ENCODE measurements around the gene CALD1. TPM values are rescaled to one million over a fixed set of nuclear protein-coding genes. Genes with fewer than 3 reads are reported as not detected.

Gene CALD1
- total RNA-seq, 1 experiment from 2014 or later = 22.1 TPM

- ATAC-seq = no peak
- H3K79me2 ChIP-seq (ENCODE audit: low read length) = no peaks in the 10 kb centered on the region
- no peak for TF ChIP-seq CTCF (conservative IDR thresholded peaks at IDR 0.05; ENCODE audit: low read depth, low read length)
- no peak for TF ChIP-seq EZH2 (IDR thresholded peaks at IDR 0.05; ENCODE audit: low read length, unreplicated experiment)
- TF ChIP-seq EZH2phosphoT487 (IDR thresholded peaks at IDR 0.05; ENCODE audit: borderline replicate concordance, low read length) = no peak
- no peaks in the 10 kb centered on the region for H3K9me2 ChIP-seq (replicated peaks; ENCODE audit: low read length)
- H3K27me3 ChIP-seq (ENCODE audit: low read length) = no peaks in the 10 kb centered on the region
- no peak overlapping the region for H3K4me3 ChIP-seq (ENCODE audit: low read length)
- no peak overlapping the region for H3K4me2 ChIP-seq (ENCODE audit: low read length)
- H2AFZ ChIP-seq (ENCODE audit: low read length) = no peak overlapping the region
- H3K36me3 ChIP-seq (ENCODE audit: low read depth, low read length) = no peaks in the 10 kb centered on the region
- no peaks in the 10 kb centered on the region for H3K9me3 ChIP-seq (ENCODE audit: low read length)
- no peak overlapping the region for H3K9ac ChIP-seq (ENCODE audit: low read length)
- H3F3A ChIP-seq (ENCODE audit: low read length, unreplicated experiment) = no peaks in the 10 kb centered on the region
- H3K27ac ChIP-seq (ENCODE audit: low read length) = no peak overlapping the region
- no peak for DNase-seq
- ChIA-PET POLR2A (ENCODE audit: unreplicated experiment) (no interaction called here), CTCF (no interaction called here)
- BruUV-seq (replicated peaks) = no TSS peak
- intact Hi-C loops (cut with micrococcal nuclease) = no loop called here
- H3K4me1 ChIP-seq (ENCODE audit: insufficient read depth, low read length) = no peaks in the 10 kb centered on the region
- no peaks in the 10 kb centered on the region for H4K20me1 ChIP-seq (ENCODE audit: low read length)
These were observed 149.1 kb downstream of the CALD1 start for GRCh38 chr7:134928554-134928953.

DNA sequence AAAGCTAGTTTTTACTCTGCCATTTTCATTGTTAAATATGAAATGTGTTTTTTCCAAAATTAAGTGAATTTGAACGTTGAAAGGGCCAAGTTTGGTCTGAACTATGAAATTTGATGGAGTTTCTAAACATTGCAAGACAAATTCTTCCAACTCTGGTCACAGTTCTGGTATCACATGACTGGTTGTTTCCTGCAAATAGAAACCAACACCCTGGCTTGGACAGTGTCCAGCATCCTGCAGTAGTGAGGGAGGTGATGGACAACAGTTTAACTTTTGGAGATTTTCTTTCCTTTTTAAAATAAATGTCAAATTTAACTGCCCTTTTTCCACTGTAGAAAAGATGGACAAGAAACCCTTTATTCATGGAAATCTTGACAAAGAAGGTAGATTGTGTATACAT lies 152.1 kb downstream of the CALD1 start:
- ChIA-PET CTCF (no interaction called here), POLR2A (ENCODE audit: unreplicated experiment) (no interaction called here)
- Histone ChIP-seq H3K27ac (ENCODE audit: low read length) (no peak overlapping the region), H3K27me3 (ENCODE audit: low read length) (no peaks in the 10 kb centered on the region), H3K79me2 (ENCODE audit: low read length) (no peaks in the 10 kb centered on the region), H3K9me3 (ENCODE audit: low read length) (no peaks in the 10 kb centered on the region), H4K20me1 (ENCODE audit: low read length) (no peaks in the 10 kb centered on the region), H3K9me2 (replicated peaks; ENCODE audit: low read length) (no peaks in the 10 kb centered on the region), H3K4me2 (ENCODE audit: low read length) (no peak overlapping the region), H2AFZ (ENCODE audit: low read length) (no peak overlapping the region), H3K9ac (ENCODE audit: low read length) (no peak overlapping the region), H3F3A (ENCODE audit: low read length, unreplicated experiment) (no peaks in the 10 kb centered on the region), H3K36me3 (ENCODE audit: low read depth, low read length) (no peaks in the 10 kb centered on the region; the same call in 1 of the 2 replicates), H3K4me1 (ENCODE audit: insufficient read depth, low read length) (peaks cover 2% of the 10 kb centered on the region; the same call in 1 of the 2 replicates), H3K4me3 (ENCODE audit: low read length) (no peak overlapping the region)
- ATAC-seq = no peak
- no TSS peak for BruUV-seq (replicated peaks)
- DNase-seq = no peak
- intact Hi-C loops (cut with micrococcal nuclease) = no loop called here
- TF ChIP-seq EZH2phosphoT487 (IDR thresholded peaks at IDR 0.05; ENCODE audit: borderline replicate concordance, low read length) = no peak
- no peak for TF ChIP-seq EZH2 (IDR thresholded peaks at IDR 0.05; ENCODE audit: low read length, unreplicated experiment)
- TF ChIP-seq CTCF (conservative IDR thresholded peaks at IDR 0.05; ENCODE audit: low read depth, low read length) = no peak

- H3F3A ChIP-seq (ENCODE audit: low read length, unreplicated experiment) = no peaks in the 10 kb centered on the region
- H3K9me3 ChIP-seq (ENCODE audit: low read length) = no peaks in the 10 kb centered on the region
- DNase-seq = no peak
- ChIA-PET POLR2A (ENCODE audit: unreplicated experiment) (no interaction called here), CTCF (no interaction called here)
- H4K20me1 ChIP-seq (ENCODE audit: low read length) = no peaks in the 10 kb centered on the region
- H3K36me3 ChIP-seq (ENCODE audit: low read depth, low read length) = no peaks in the 10 kb centered on the region; the same call in 1 of the 2 replicates
- intact Hi-C loops (cut with micrococcal nuclease) = no loop called here
- no peaks in the 10 kb centered on the region for H3K79me2 ChIP-seq (ENCODE audit: low read length)
- H2AFZ ChIP-seq (ENCODE audit: low read length) = no peak overlapping the region
- ATAC-seq = no peak
- no peak for TF ChIP-seq EZH2 (IDR thresholded peaks at IDR 0.05; ENCODE audit: low read length, unreplicated experiment)
- no peak for TF ChIP-seq CTCF (conservative IDR thresholded peaks at IDR 0.05; ENCODE audit: low read depth, low read length)
- TF ChIP-seq EZH2phosphoT487 (IDR thresholded peaks at IDR 0.05; ENCODE audit: borderline replicate concordance, low read length) = no peak
- H3K4me1 ChIP-seq (ENCODE audit: insufficient read depth, low read length) = peaks cover 6% of the 10 kb centered on the region
- no peaks in the 10 kb centered on the region for H3K27me3 ChIP-seq (ENCODE audit: low read length)
- no peak overlapping the region for H3K4me2 ChIP-seq (ENCODE audit: low read length)
- BruUV-seq (replicated peaks) = no TSS peak
- H3K9ac ChIP-seq (ENCODE audit: low read length) = no peak overlapping the region
- H3K9me2 ChIP-seq (replicated peaks; ENCODE audit: low read length) = no peaks in the 10 kb centered on the region
- H3K27ac ChIP-seq (ENCODE audit: low read length) = no peak overlapping the region
- no peak overlapping the region for H3K4me3 ChIP-seq (ENCODE audit: low read length)
These were observed 153.4 kb downstream of the CALD1 start for GRCh38 chr7:134932707-134933370.

All from PC-3 (cell line).